Memory B cell (primary cell): ENCODE results near the gene C20orf173.

Experiments used
- ATAC-seq: fragments of 150-1000 bp; cut with Tn5 transposase; 2 replicates; pipeline ENCODE4 v1.10.0; 2021; ENCODE audit warnings: low read depth, mild to moderate bottlenecking, moderate library complexity
- DNase-seq, 2 donors: peaks; one replicate each; pipeline ENCODE4 v3.0.0; 2022; ENCODE audit warnings: low spot score in 2 of 2
- H3K27ac Mint-ChIP-seq: one replicate; pipeline ENCODE4 v1.8.0; 2022; ENCODE audit warnings: mild to moderate bottlenecking, moderate library complexity, mixed read lengths
- H3K27me3 Mint-ChIP-seq: one replicate; pipeline ENCODE4 v1.8.0; 2022; ENCODE audit warnings: mixed read lengths
- H3K36me3 Mint-ChIP-seq: one replicate; pipeline ENCODE4 v1.8.0; 2022; ENCODE audit warnings: mild to moderate bottlenecking, mixed read lengths
- H3K4me1 Mint-ChIP-seq: one replicate; pipeline ENCODE4 v1.8.0; 2022; ENCODE audit warnings: mixed read lengths
- H3K4me3 Mint-ChIP-seq: one replicate; pipeline ENCODE4 v1.8.0; 2022; ENCODE audit warnings: mild to moderate bottlenecking, moderate library complexity, mixed read lengths
- H3K9me3 Mint-ChIP-seq: one replicate; pipeline ENCODE4 v1.8.0; 2022; ENCODE audit warnings: mixed read lengths

C20orf173 gene, protein sequence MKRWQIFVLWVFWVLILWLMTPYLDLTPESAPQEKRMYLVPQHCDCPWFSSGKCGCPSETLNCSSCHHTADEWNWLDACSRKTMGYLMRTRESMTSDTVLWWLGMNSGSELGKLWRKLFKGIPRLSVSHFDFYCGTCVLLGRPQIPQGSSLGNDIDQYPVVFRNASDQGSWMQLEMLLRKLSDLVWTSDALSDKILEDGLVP

DNA sequence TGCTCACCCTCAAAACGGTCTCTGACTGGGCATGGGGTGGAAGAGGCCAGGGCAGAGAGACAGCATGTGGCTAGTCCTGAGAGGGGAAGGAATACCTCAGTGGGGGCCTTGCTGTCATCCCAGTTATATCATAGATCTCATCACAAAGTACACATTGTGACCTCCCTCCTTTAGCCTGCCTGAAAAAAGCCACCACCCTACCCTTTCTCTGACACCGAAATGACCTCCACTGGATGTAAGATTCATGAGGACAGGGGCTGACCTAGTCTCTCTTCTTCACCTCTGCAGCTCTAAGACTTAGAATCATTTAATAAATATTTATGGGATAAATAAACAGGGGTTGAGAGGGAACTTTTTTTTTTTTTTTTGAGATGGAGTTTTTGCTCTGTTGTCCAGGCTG is at the start of gene C20orf173:
Gene C20orf173, minus strand, starts transcription at position 101 of the 400 bp plus-strand sequence. CDS start 279 bp downstream, outside the sequence.
- ATAC-seq (no peak), DNase-seq (no peak)
- no peaks in the 10 kb centered on the region for H3K4me1 Mint-ChIP-seq
- no peak within 1 kb of the TSS for H3K4me3 Mint-ChIP-seq
- no peaks in the 10 kb centered on the region for H3K27me3 Mint-ChIP-seq
- no peaks in the 10 kb centered on the region for H3K9me3 Mint-ChIP-seq
- no peaks in the 10 kb centered on the region for H3K36me3 Mint-ChIP-seq
- H3K27ac Mint-ChIP-seq = no peak within 1 kb of the TSS

DNA sequence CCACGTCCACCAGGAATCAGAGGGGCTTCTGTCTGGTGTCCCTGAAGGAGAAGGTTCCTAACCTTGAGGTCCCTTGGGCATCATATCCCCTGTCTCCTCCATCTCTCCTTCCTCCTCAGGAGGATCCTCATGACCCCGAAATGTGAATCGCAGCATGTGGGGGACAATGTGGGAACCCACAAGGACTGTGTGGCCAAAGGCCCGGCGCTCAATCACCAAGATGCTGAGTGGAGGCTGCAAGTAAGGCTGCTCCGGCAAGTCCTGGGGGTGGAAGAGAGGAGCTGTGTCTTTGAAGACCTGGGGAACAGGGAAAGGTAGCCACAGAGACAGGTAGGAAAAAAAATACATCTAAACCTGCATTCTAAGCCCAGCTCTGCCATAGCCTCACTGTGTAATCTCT is 49.7 kb upstream of the C20orf173 start:
- Mint-ChIP-seq H3K4me3 (no peak overlapping the region), H3K4me1 (no peaks in the 10 kb centered on the region), H3K36me3 (no peaks in the 10 kb centered on the region), H3K27ac (no peak overlapping the region), H3K9me3 (peaks cover 6% of the 10 kb centered on the region), H3K27me3 (peaks cover 17% of the 10 kb centered on the region)
- no peak for ATAC-seq
- no peak for DNase-seq

DNA sequence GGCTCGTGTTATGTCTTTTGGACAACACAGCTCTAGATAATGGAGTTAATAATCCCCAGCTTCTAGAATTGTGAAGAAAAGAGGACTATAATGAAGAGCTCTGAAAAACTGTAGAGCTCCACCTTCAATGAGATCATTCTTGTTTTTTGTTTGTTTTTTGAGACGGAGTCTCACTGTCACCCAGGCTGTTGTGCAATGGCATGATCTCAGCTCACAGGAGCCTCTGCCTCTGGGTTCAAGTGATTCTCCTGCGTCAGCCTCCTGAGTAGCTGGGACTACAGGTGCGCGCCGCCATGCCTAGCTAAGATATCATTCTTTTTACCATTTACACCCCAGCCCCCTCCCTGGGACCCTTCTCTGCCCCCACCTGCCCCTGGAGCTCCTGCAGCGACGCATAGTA is 49.0 kb upstream of the C20orf173 start:
- Mint-ChIP-seq H3K27me3 (peaks cover 15% of the 10 kb centered on the region), H3K36me3 (no peaks in the 10 kb centered on the region), H3K4me1 (no peaks in the 10 kb centered on the region), H3K27ac (no peak overlapping the region), H3K4me3 (no peak overlapping the region), H3K9me3 (peaks cover 6% of the 10 kb centered on the region)
- no peak for ATAC-seq
- DNase-seq = no peak

DNA sequence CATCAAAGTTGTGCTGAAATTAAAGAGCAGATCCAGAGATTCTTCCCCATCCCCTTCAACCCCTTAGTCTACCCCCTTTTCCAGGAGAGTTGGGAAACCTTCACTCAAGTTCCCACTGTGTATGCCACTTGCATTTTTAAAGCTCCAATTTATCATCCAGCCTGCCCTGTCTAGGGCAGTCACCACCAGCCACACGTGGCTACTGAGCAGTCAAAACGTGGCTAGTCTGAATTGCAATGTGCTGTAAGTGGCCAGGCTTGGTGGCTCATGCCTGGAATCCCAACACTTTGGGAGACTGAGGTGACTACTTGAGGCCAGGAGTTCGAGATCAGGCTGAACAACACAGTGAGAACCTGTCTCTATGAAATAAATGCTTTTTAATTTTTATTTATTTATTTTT is 47.4 kb upstream of the C20orf173 start:
- no peaks in the 10 kb centered on the region for H3K4me1 Mint-ChIP-seq
- no peak for ATAC-seq

DNA sequence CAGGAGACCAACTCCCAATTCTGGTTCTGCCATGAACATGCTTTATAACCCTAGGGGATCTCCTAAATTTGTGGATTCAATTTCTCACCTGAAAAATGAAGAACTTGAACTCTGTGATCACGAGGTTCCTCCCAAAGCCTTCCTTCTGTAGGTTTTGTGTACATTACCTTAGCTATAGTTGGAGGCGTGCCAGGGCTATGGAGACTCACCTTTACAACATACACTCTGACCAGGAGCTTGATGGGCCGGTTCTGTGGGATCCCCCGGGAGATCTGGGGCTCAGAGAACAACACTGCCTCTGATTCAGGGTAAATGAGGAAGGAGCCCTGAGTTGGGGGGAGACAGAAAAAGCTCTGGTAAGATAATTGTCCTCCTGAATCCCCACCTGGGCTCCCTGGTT is 46.5 kb upstream of the C20orf173 start:
- no peak overlapping the region for H3K4me3 Mint-ChIP-seq
- peaks cover 2% of the 10 kb centered on the region for H3K36me3 Mint-ChIP-seq
- H3K27ac Mint-ChIP-seq = no peak overlapping the region
- H3K27me3 Mint-ChIP-seq = peaks cover 13% of the 10 kb centered on the region
- DNase-seq (no peak), ATAC-seq (no peak)
- peaks cover 4% of the 10 kb centered on the region for H3K9me3 Mint-ChIP-seq
- no peaks in the 10 kb centered on the region for H3K4me1 Mint-ChIP-seq

More for the DNA sequence above, 47.4 kb upstream of the C20orf173 start:
- peaks cover 6% of the 10 kb centered on the region for H3K9me3 Mint-ChIP-seq
- H3K4me3 Mint-ChIP-seq = no peak overlapping the region
- peaks cover 2% of the 10 kb centered on the region for H3K36me3 Mint-ChIP-seq
- DNase-seq = no peak
- H3K27me3 Mint-ChIP-seq = peaks cover 13% of the 10 kb centered on the region
- H3K27ac Mint-ChIP-seq = no peak overlapping the region

DNA sequence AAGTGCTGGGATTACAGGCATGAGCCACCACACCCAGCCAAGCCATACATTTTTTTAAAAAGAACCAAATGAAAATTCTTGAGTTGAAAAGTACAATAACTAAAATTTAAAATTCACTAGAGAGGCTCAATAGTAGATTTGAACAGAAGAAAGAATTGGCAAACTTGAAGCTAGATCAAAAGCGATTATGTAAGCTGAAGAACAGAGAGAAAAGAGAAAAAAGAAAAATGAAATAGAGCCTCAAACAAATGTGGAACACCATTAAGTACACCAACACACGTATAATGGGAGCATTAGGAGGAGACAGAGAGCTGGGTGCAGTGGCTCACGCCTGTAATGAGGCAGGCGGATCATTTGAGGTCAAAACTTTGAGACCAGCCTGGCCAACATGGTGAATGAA is 43.4 kb upstream of the C20orf173 start:
- Mint-ChIP-seq H3K36me3 (peaks cover 2% of the 10 kb centered on the region), H3K4me1 (no peaks in the 10 kb centered on the region), H3K27me3 (peaks cover 5% of the 10 kb centered on the region), H3K4me3 (no peak overlapping the region), H3K27ac (no peak overlapping the region), H3K9me3 (peaks cover 4% of the 10 kb centered on the region)
- DNase-seq (no peak), ATAC-seq (no peak)

DNA sequence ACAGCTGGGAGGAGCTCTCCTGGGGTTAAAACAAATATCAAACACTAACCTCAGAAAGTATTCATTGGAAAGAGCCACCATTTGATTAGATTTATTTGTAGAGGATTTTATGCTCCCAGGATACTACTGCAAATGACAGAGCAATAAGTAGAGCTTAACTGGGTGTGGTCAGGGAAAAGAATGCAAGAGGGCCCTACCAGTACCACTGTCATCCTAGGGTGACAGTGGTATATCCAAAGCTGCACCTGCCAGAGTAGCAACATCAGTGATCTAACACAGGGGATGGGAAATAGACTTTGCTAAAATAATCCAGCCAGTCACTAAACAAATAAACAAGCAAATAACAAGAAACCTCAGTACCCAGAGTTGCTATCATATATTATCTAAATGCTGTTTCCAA is 42.1 kb upstream of the C20orf173 start:
- H3K9me3 Mint-ChIP-seq = peaks cover 4% of the 10 kb centered on the region
- ATAC-seq (no peak), DNase-seq (no peak)
- peaks cover 5% of the 10 kb centered on the region for H3K27me3 Mint-ChIP-seq
- no peak overlapping the region for H3K4me3 Mint-ChIP-seq
- no peak overlapping the region for H3K27ac Mint-ChIP-seq
- H3K4me1 Mint-ChIP-seq = no peaks in the 10 kb centered on the region
- peaks cover 2% of the 10 kb centered on the region for H3K36me3 Mint-ChIP-seq

DNA sequence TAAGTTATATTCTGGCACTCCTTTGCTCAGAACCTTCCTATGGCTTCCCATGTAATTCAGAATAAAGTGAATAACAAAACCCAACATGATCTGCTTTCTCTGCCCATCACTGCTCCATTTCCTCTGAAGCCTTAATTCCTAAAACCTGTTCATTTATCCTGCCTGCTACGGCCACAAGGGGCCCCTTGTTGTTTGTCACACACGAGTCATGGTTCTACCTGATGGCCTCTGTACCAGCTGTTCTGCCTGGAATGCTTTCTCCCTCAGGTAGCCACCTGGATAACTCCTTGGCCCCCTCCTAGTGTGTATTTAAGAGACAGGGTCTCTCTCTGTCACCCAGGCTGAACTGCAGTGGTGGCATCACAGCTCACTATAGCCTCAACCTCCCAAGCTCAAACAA is 39.2 kb upstream of the C20orf173 start:
- peaks cover 4% of the 10 kb centered on the region for H3K9me3 Mint-ChIP-seq
- no peak overlapping the region for H3K4me3 Mint-ChIP-seq
- no peak overlapping the region for H3K27ac Mint-ChIP-seq
- H3K27me3 Mint-ChIP-seq = peaks cover 2% of the 10 kb centered on the region
- ATAC-seq (no peak), DNase-seq (no peak)
- peaks cover 2% of the 10 kb centered on the region for H3K36me3 Mint-ChIP-seq
- H3K4me1 Mint-ChIP-seq = no peaks in the 10 kb centered on the region

DNA sequence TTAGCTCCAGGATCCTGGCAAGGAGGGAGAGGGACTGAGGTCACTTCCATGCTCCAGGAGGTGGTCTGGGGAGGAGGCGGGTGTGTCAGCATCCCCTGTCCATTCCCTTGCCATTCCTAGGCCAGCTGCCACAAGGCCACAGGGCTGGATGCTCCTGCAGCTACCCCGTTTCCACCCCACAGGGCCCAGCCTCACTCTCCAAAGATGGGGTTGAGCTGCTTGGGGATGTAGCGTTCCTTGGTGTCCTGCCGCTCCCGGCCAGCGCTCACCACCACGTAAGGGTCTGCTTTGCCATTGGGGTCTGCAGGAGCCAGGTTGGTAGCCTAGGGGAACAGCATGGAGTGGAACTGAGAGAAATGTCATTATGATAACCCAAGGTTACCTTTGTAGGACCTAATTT is 35.5 kb upstream of the C20orf173 start:
- H3K9me3 Mint-ChIP-seq = no peaks in the 10 kb centered on the region

DNA sequence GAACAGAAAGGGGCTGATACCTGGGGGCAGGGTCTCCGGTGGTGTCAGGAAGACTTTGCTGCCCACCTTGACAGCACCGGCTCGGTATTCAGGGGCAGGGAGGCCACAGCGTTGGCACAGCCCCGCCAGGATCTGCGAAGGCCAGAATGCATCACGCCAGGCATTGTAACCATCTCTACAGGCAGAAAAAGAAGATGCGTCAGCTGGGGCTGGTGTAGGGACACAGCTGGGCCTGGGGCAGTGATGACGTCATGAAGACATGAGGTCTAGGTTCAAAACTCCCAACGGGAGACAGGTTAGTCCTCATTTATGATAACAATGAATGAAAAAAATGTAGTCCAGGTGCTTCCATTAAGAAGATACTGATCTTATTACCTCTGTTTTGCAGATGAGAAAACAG is 34.4 kb upstream of the C20orf173 start:
- Mint-ChIP-seq H3K36me3 (no peaks in the 10 kb centered on the region), H3K27ac (no peak overlapping the region), H3K9me3 (no peaks in the 10 kb centered on the region), H3K27me3 (no peaks in the 10 kb centered on the region), H3K4me1 (no peaks in the 10 kb centered on the region), H3K4me3 (no peak overlapping the region)
- DNase-seq (no peak), ATAC-seq (no peak)

More for the DNA sequence above, 35.5 kb upstream of the C20orf173 start:
- no peaks in the 10 kb centered on the region for H3K27me3 Mint-ChIP-seq
- H3K27ac Mint-ChIP-seq = no peak overlapping the region
- no peak overlapping the region for H3K4me3 Mint-ChIP-seq
- H3K36me3 Mint-ChIP-seq = no peaks in the 10 kb centered on the region
- H3K4me1 Mint-ChIP-seq = no peaks in the 10 kb centered on the region
- ATAC-seq (no peak), DNase-seq (no peak)

DNA sequence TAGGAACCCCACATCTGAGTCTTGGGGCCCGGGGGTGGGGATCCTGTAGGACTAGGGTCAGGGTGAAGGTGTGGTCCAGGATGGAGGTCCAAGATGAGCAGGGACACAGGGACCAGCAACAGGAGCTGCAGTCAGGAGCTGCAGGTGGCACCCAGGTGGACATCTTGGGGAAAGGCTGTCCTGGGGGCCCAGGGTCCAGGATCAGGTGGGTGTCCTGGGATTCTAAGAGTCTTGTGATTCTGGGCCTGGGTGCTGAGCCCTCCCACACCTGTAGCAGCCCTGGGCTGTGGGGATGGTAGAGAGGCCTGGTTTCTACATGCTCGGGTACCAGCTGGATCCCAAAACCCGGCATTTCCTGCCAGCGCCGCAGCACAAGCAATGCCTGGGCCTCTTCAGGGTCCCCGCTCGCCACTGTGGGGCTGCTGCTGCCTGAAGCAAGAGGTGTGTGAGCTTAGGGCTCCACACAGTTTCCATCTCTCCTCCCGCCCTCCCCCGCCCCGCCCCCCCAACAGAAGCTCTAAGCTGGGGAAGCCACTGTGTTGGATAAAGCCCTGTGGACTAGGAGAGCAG is 33.2 kb upstream of the C20orf173 start:
- no peak for DNase-seq
- ATAC-seq = no peak
- H3K4me3 Mint-ChIP-seq = no peak overlapping the region
- no peaks in the 10 kb centered on the region for H3K36me3 Mint-ChIP-seq
- H3K4me1 Mint-ChIP-seq = no peaks in the 10 kb centered on the region
- H3K9me3 Mint-ChIP-seq = no peaks in the 10 kb centered on the region
- H3K27me3 Mint-ChIP-seq = no peaks in the 10 kb centered on the region
- no peak overlapping the region for H3K27ac Mint-ChIP-seq

DNA sequence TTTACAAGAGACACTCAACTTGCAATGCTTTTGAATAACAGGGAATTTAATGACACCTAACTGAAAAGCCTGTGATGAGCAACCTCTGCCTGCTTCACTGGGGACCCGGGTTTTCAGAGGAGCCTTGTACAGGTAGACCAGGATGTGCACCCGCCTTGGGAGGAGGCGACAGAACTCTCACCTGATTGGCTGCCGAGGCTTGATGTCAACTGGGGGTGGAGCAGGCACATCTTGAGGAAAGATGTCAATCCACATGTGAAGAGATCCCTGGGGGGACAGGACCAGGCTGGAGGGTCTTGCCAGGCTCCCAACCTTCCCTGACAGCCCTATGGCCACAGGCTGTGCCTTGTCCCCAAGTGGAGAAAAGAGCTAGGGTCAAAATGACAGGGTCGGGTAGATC is 32.2 kb upstream of the C20orf173 start:
- Mint-ChIP-seq H3K4me3 (no peak overlapping the region), H3K27ac (no peak overlapping the region), H3K4me1 (no peaks in the 10 kb centered on the region), H3K36me3 (peaks cover 3% of the 10 kb centered on the region), H3K27me3 (no peaks in the 10 kb centered on the region), H3K9me3 (no peaks in the 10 kb centered on the region)
- DNase-seq (no peak), ATAC-seq (no peak)

DNA sequence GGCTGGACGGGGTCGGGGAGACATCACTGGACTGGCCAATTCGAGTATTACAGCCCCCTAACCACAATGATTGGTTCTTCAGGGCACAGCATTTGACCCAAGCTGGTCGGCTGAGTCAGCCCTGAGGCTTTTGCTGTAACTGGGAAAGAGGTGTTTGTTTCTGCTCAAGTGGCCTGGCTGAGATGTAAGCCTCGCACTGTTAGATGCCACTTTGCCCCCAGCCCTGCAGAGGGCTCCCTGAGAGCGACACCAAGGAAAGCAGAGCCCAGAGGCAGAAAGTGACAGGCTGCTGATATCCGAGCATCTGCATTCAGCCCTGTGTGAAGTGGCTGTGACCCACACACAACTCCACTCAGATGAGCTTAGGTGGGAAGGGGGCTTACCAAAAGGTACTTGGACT is 31.8 kb upstream of the C20orf173 start:
- no peak overlapping the region for H3K4me3 Mint-ChIP-seq
- no peaks in the 10 kb centered on the region for H3K27me3 Mint-ChIP-seq
- ATAC-seq (peak; percentile 89), DNase-seq (peak in 1 of 2 donors; percentile 18)
- peaks cover 6% of the 10 kb centered on the region for H3K36me3 Mint-ChIP-seq
- no peaks in the 10 kb centered on the region for H3K4me1 Mint-ChIP-seq
- H3K9me3 Mint-ChIP-seq = no peaks in the 10 kb centered on the region
- H3K27ac Mint-ChIP-seq = no peak overlapping the region

DNA sequence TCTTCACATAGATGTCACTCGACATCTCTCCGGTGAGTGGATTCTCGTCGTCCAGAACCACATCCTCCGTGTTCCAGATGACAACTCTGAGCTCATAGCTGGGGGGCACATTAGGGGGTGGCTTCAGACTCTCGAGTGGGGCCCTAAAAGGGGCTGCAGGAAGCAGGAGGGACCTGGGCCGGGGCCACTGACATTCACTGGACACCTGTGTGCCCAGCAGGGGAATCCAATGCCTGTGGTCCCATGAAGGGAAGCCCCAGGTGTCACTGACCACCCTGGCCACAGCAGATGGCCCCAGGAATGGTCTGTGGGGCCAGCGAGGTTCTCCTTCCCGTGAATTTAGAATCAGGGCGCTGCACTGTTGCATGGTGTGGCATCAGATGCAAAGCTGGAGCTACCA is 31.1 kb upstream of the C20orf173 start:
- no peaks in the 10 kb centered on the region for H3K9me3 Mint-ChIP-seq

DNA sequence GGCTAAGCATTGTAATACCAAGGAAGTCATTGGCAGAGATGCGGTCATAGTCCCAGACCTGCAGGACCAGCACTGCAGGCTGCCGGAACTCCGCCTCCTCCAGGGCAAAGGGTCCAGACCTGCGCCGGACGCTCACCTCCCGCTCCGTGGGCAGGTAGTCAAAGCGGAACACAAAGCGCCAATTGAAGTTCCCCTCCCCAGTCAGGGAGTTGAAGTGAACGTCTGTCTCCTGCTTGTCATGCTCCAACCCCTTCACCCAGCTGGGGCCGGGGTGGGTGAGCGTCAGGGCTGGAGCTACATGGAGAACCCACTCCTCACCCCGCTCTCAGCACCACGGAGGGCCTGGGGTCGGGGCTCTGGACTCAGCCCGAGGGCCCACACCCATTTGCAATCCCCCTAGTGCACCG is 30.7 kb upstream of the C20orf173 start:
- no peak for DNase-seq
- no peaks in the 10 kb centered on the region for H3K9me3 Mint-ChIP-seq
- no peak for ATAC-seq
- no peak overlapping the region for H3K27ac Mint-ChIP-seq
- H3K4me1 Mint-ChIP-seq = no peaks in the 10 kb centered on the region
- H3K27me3 Mint-ChIP-seq = no peaks in the 10 kb centered on the region
- peaks cover 9% of the 10 kb centered on the region for H3K36me3 Mint-ChIP-seq
- no peak overlapping the region for H3K4me3 Mint-ChIP-seq

More for the DNA sequence above, 31.1 kb upstream of the C20orf173 start:
- no peaks in the 10 kb centered on the region for H3K4me1 Mint-ChIP-seq
- no peak for DNase-seq
- no peaks in the 10 kb centered on the region for H3K27me3 Mint-ChIP-seq
- H3K27ac Mint-ChIP-seq = no peak overlapping the region
- peaks cover 6% of the 10 kb centered on the region for H3K36me3 Mint-ChIP-seq
- H3K4me3 Mint-ChIP-seq = no peak overlapping the region
- no peak for ATAC-seq
